ENCODE results near the gene FBRS.

DNA sequence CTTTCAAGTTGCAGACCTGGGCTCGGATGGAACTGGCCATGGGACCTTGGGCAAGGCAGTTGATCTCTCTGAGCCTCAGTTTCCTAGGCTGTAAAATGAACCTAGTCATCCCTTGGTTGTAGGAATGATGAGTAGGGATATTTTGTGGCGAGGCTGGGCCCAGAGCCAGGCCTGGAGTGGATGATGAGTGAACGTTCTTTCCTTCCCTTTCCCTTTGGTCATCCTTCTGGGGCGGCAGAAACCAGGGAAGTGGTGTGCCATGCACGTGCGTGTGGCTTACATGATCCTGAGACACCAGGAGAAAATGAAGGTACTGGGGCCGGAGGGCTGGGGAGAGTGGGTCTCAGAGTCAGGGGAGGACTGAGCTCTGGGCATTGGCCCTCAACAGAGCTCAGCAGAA is 8.4 kb downstream of the FBRS start:
- TF ChIP-seq YY1 (IDR thresholded peaks at IDR 0.05; ENCODE audit: insufficient read depth, insufficient read length) (no peak), ZNF274 (IDR thresholded peaks at IDR 0.05; ENCODE audit: low read depth, low read length) (no peak), SUZ12 (IDR thresholded peaks at IDR 0.05; ENCODE audit: extremely low read depth, insufficient read depth, insufficient read length) (no peak)
